H9 (cell line): ENCODE data around the gene ARL13B. TPM values are rescaled to one million over a fixed set of nuclear protein-coding genes. Genes with fewer than 3 reads are reported as not detected.
A peak's percentile ranks its signal among the peaks of the same experiment; 100 is the strongest.
"Not testable (repeated sequence)": the region's sequence is repeated elsewhere in the genome, so short reads cannot be mapped to it uniquely, and the experiment has no call there.

Source experiments
- DNase-seq: peaks from one replicate; pipeline ENCODE4 v3.0.0-alpha.2; 2017
- H2AFZ ChIP-seq: one replicate; pipeline ENCODE4 v1.6.1; 2013; ENCODE audit warnings: mild to moderate bottlenecking, low read length, control low read depth, moderate library complexity
- H2AK5ac ChIP-seq: 2 replicates; pipeline ENCODE4 v1.6.1; 2013; ENCODE audit warnings: low read length, control low read depth, mixed read lengths; ENCODE audit not compliant: insufficient read length
- H2BK120ac ChIP-seq: one replicate; pipeline ENCODE4 v1.6.1; 2013; ENCODE audit warnings: low read depth, mild to moderate bottlenecking, low read length, control low read depth, inconsistent platforms; ENCODE audit not compliant: poor library complexity, severe bottlenecking
- H2BK12ac ChIP-seq: 2 replicates; pipeline ENCODE4 v1.6.1; 2013; ENCODE audit warnings: low read length, control low read depth, mixed read lengths, low read depth; ENCODE audit not compliant: insufficient read length
- H2BK15ac ChIP-seq: 2 replicates; pipeline ENCODE4 v1.6.1; 2013; ENCODE audit warnings: low read depth, low read length, control low read depth
- H2BK20ac ChIP-seq: one replicate; pipeline ENCODE4 v1.6.1; 2013; ENCODE audit warnings: low read depth, mild to moderate bottlenecking, low read length, control low read depth, inconsistent platforms; ENCODE audit not compliant: poor library complexity, severe bottlenecking
- H2BK5ac ChIP-seq: 2 replicates; pipeline ENCODE4 v1.6.1; 2013; ENCODE audit warnings: low read length, control low read depth, mixed read lengths; ENCODE audit not compliant: insufficient read length
- H3K14ac ChIP-seq: 2 replicates; pipeline ENCODE4 v1.6.1; 2013; ENCODE audit warnings: low read length, control low read depth; ENCODE audit not compliant: insufficient read depth
- H3K18ac ChIP-seq: 2 replicates; pipeline ENCODE4 v1.6.1; 2013; ENCODE audit warnings: low read depth, mild to moderate bottlenecking, mixed read lengths, low read length, control low read depth; ENCODE audit not compliant: insufficient read length
- H3K23ac ChIP-seq: 2 replicates; pipeline ENCODE4 v1.6.1; 2013; ENCODE audit warnings: low read length, control low read depth, mixed read lengths, low read depth; ENCODE audit not compliant: insufficient read length
- H3K23me2 ChIP-seq: 2 replicates; pipeline ENCODE4 v1.6.1; 2013; ENCODE audit warnings: low read depth, mild to moderate bottlenecking, mixed read lengths, low read length, control low read depth; ENCODE audit not compliant: insufficient read length, poor library complexity, severe bottlenecking
- H3K27ac ChIP-seq: 2 replicates; pipeline ENCODE4 v1.5.1; 2013; ENCODE audit warnings: low read length, control low read depth, mixed read lengths, low read depth; ENCODE audit not compliant: insufficient read length
- H3K27me3 ChIP-seq: 2 replicates; pipeline ENCODE4 v1.6.1; 2013; ENCODE audit warnings: low read length, control low read depth, inconsistent platforms; ENCODE audit not compliant: insufficient read depth
- H3K4ac ChIP-seq: 2 replicates; pipeline ENCODE4 v1.6.1; 2013; ENCODE audit warnings: low read depth, mild to moderate bottlenecking, control low read depth, inconsistent platforms, low read length, moderate library complexity
- H3K4me1 ChIP-seq: 2 replicates; pipeline ENCODE4 v1.6.1; 2013; ENCODE audit warnings: low read length, control low read depth, inconsistent platforms; ENCODE audit not compliant: insufficient read depth
- H3K4me2 ChIP-seq: 2 replicates; pipeline ENCODE4 v1.6.1; 2013; ENCODE audit warnings: low read length, control low read depth, mixed read lengths; ENCODE audit not compliant: insufficient read length, insufficient read depth
- H3K56ac ChIP-seq: 2 replicates; pipeline ENCODE4 v1.6.1; 2013; ENCODE audit warnings: low read depth, mild to moderate bottlenecking, mixed read lengths, low read length, control low read depth; ENCODE audit not compliant: insufficient read length
- H3K79me1 ChIP-seq: 2 replicates; pipeline ENCODE4 v1.6.1; 2013; ENCODE audit warnings: low read depth, mild to moderate bottlenecking, moderate library complexity, low read length, control low read depth, inconsistent platforms; ENCODE audit not compliant: insufficient read depth, poor library complexity, severe bottlenecking
- H3K79me2 ChIP-seq: 2 replicates; pipeline ENCODE4 v1.6.1; 2013; ENCODE audit warnings: low read length, control low read depth, inconsistent platforms; ENCODE audit not compliant: insufficient read depth
- H3K9ac ChIP-seq: 2 replicates; pipeline ENCODE4 v1.6.1; 2013; ENCODE audit warnings: low read length, control low read depth, mixed read lengths; ENCODE audit not compliant: insufficient read length; ENCODE audit errors: extremely low read depth
- H3K9me3 ChIP-seq: one replicate; pipeline ENCODE4 v1.6.1; 2013; ENCODE audit warnings: low read depth, low read length, inconsistent platforms; ENCODE audit not compliant: control insufficient read depth
- H3T11ph ChIP-seq: one replicate; pipeline ENCODE4 v1.6.1; 2013; ENCODE audit warnings: mild to moderate bottlenecking, low read length, control low read depth, inconsistent platforms
- H4K20me1 ChIP-seq: one replicate; pipeline ENCODE4 v1.6.1; 2013; ENCODE audit not compliant: control insufficient read depth, insufficient read length, insufficient read depth
- H4K5ac ChIP-seq: 2 replicates; pipeline ENCODE4 v1.6.1; 2013; ENCODE audit warnings: low read depth, mild to moderate bottlenecking, mixed read lengths, low read length, control low read depth; ENCODE audit not compliant: insufficient read length
- H4K8ac ChIP-seq: replicated peaks from 2 replicates; pipeline ENCODE4 v1.6.1; 2013; ENCODE audit warnings: low read length, control low read depth, mixed read lengths, low read depth; ENCODE audit not compliant: insufficient read length
- H4K91ac ChIP-seq: 2 replicates; pipeline ENCODE4 v1.6.1; 2013; ENCODE audit warnings: low read depth, mild to moderate bottlenecking, moderate library complexity, mixed read lengths, low read length, control low read depth; ENCODE audit not compliant: insufficient read length
- H3K27ac Mint-ChIP-seq, 3 experiments: 2 replicates in 2 of 3; 3 replicates in 1 of 3; pipeline ENCODE4 v1.8.0; 2020 to 2021; ENCODE audit warnings: mixed read lengths in 3 of 3, mild to moderate bottlenecking in 1 of 3, moderate library complexity in 1 of 3
- H3K27me3 Mint-ChIP-seq: 2 replicates; pipeline ENCODE4 v1.8.0; 2021; ENCODE audit warnings: low read depth, mild to moderate bottlenecking, moderate library complexity, mixed read lengths
- H3K36me3 Mint-ChIP-seq, 3 experiments: 2 replicates in 2 of 3; 3 replicates in 1 of 3; pipeline ENCODE4 v1.8.0; 2020 to 2021; ENCODE audit warnings: low read depth in 3 of 3, mixed read lengths in 3 of 3; ENCODE audit not compliant: insufficient read depth in 1 of 3
- H3K4me1 Mint-ChIP-seq, 2 experiments: 2 replicates each; pipeline ENCODE4 v1.8.0; 2020; ENCODE audit warnings: mixed read lengths in 2 of 2
- H3K4me3 Mint-ChIP-seq, 2 experiments: 2 replicates in 1 of 2; 3 replicates in 1 of 2; pipeline ENCODE4 v1.8.0; 2020 to 2021; ENCODE audit warnings: mild to moderate bottlenecking in 2 of 2, mixed read lengths in 2 of 2, moderate library complexity in 1 of 2
- H3K9me3 Mint-ChIP-seq, 2 experiments: 2 replicates in 1 of 2; 3 replicates in 1 of 2; pipeline ENCODE4 v1.8.0; 2020; ENCODE audit warnings: mild to moderate bottlenecking in 2 of 2, mixed read lengths in 2 of 2, moderate library complexity in 1 of 2
- WGBS: extraction: QIAGEN DNeasy Blood & Tissue Kit; methylation state at CpG from one replicate; pipeline ENCODE4 v1.1.7; 2013; ENCODE audit warnings: missing lambda C conversion rate, low lambda C conversion rate, mixed read lengths; ENCODE audit not compliant: insufficient read length; ENCODE audit errors: extremely low coverage; 5-methylcytosine and 5-hydroxymethylcytosine counted together
- total RNA-seq: library from RNA; stranded (reverse); gene quantifications from 2 replicates; pipeline ENCODE4 v1.2.1, GENCODE V29; 2021
- TF ChIP-seq, protein P1 (sequence below): fragments of 200-600 bp; sonication (generic); conservative IDR thresholded peaks from 3 replicates; pipeline ENCODE4 v1.8.0; 2021; ENCODE audit warnings: antibody characterized with exemption, mild to moderate bottlenecking

The ARL13B gene
- total RNA-seq, 1 experiment from 2014 or later = 7.9 TPM

DNA sequence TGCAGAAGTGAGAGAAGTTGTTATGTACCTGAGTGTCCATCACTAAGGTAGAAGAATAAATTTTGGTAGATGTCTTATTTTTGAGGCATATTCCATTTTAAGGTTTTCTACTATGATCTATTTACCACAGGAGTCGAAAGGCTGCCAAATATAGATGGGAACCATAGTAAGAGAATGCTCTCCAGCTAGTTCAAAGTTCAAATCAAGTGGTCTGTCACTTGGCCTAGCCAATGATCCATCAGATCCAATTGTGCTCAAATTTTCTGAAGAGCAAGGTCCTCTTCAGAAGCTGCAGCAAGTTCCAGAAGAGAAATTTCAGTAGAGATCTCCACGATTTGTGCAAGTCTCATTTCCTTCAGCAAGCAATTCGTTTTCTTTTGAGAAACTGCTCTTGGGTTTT lies 17.2 kb upstream of the ARL13B start:
- H4K5ac ChIP-seq = no peak overlapping the region
- Mint-ChIP-seq H3K9me3 (peaks cover 67 to 90% of the 10 kb centered on the region in 2 experiments), H3K4me1 (no peaks in the 10 kb centered on the region), H3K27me3 (peaks cover 2% of the 10 kb centered on the region), H3K36me3 (peaks cover 0 to 16% (median 10%) of the 10 kb centered on the region in 3 experiments; a peak in 4 of 7 replicates), H3K4me3 (no peak overlapping the region), H3K27ac (no peak overlapping the region)
- no peak overlapping the region for H3K56ac ChIP-seq
- no peak overlapping the region for H4K8ac ChIP-seq
- no peak for DNase-seq
- no peak overlapping the region for H2BK120ac ChIP-seq
- H4K20me1 ChIP-seq = no peaks in the 10 kb centered on the region
- no peak overlapping the region for H3K4ac ChIP-seq
- H3K79me1 ChIP-seq = no peaks in the 10 kb centered on the region
- no peak overlapping the region for H3K4me2 ChIP-seq
- no peaks in the 10 kb centered on the region for H3K79me2 ChIP-seq
- no peak overlapping the region for H2BK5ac ChIP-seq
- H2BK20ac ChIP-seq = no peak overlapping the region
- no peak overlapping the region for H2AFZ ChIP-seq
- TF ChIP-seq, protein P1, sequence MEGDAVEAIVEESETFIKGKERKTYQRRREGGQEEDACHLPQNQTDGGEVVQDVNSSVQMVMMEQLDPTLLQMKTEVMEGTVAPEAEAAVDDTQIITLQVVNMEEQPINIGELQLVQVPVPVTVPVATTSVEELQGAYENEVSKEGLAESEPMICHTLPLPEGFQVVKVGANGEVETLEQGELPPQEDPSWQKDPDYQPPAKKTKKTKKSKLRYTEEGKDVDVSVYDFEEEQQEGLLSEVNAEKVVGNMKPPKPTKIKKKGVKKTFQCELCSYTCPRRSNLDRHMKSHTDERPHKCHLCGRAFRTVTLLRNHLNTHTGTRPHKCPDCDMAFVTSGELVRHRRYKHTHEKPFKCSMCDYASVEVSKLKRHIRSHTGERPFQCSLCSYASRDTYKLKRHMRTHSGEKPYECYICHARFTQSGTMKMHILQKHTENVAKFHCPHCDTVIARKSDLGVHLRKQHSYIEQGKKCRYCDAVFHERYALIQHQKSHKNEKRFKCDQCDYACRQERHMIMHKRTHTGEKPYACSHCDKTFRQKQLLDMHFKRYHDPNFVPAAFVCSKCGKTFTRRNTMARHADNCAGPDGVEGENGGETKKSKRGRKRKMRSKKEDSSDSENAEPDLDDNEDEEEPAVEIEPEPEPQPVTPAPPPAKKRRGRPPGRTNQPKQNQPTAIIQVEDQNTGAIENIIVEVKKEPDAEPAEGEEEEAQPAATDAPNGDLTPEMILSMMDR = no peak
- H3K4me1 ChIP-seq = no peaks in the 10 kb centered on the region
- H2AK5ac ChIP-seq = no peak overlapping the region
- H3K27me3 ChIP-seq = no peaks in the 10 kb centered on the region
- H2BK15ac ChIP-seq = no peak overlapping the region
- H3K18ac ChIP-seq = no peak overlapping the region
- H3K14ac ChIP-seq = no peak overlapping the region
- no peak overlapping the region for H2BK12ac ChIP-seq
- no peaks in the 10 kb centered on the region for H3K23me2 ChIP-seq
- H3K23ac ChIP-seq = no peak overlapping the region
- no peak overlapping the region for H3T11ph ChIP-seq
- WGBS = no CpG with 5 or more reads among the region's 3 CpGs
- H3K9ac ChIP-seq = no peak overlapping the region
- H3K9me3 ChIP-seq = peaks cover 9% of the 10 kb centered on the region
- H3K27ac ChIP-seq = no peak overlapping the region
- H4K91ac ChIP-seq = no peak overlapping the region

DNA sequence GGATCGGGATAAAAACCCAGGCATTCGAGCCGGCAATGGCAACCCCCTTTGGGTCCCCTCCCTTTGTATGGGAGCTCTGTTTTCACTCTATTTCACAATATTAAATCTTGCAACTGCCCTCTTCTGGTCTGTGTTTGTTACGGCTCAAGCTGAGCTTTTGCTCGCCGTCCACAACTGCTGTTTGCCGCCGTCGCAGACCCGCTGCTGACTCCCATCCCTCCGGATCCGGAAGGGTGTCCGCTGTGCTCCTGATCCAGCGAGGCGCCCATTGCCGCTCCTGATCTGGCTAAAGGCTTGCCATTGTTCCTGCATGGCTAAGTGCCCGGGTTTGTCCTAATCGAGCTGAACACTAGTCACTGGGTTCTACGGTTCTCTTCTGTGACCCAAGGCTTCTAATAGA lies 14.8 kb upstream of the ARL13B start:
- not testable (repeated sequence) for H2AK5ac ChIP-seq, H3K23ac ChIP-seq, H3K27me3 Mint-ChIP-seq, H3K27me3 ChIP-seq, H4K5ac ChIP-seq, H4K20me1 ChIP-seq, H2AFZ ChIP-seq, H4K91ac ChIP-seq, H3K27ac Mint-ChIP-seq, H3K4me1 Mint-ChIP-seq, H3K23me2 ChIP-seq, H3K27ac ChIP-seq, H2BK20ac ChIP-seq, H2BK15ac ChIP-seq, H3K79me1 ChIP-seq, H3K9ac ChIP-seq, H4K8ac ChIP-seq, H3K4me2 ChIP-seq, H3K14ac ChIP-seq, H2BK120ac ChIP-seq, H2BK12ac ChIP-seq, H3K9me3 ChIP-seq, H3K79me2 ChIP-seq, H3K56ac ChIP-seq, H3K4me3 Mint-ChIP-seq, H3T11ph ChIP-seq, H2BK5ac ChIP-seq, H3K4ac ChIP-seq, H3K18ac ChIP-seq, H3K4me1 ChIP-seq
- WGBS = no CpG with 5 or more reads among the region's 19 CpGs
- peak; percentile 30 for DNase-seq
- peaks cover 54 to 74% of the 10 kb centered on the region in 2 experiments for H3K9me3 Mint-ChIP-seq
- peaks cover 0 to 14% (median 4%) of the 10 kb centered on the region in 3 experiments; a peak in 4 of 7 replicates for H3K36me3 Mint-ChIP-seq
